Measurements from ENCODE around the gene ORAI3. TPM values are rescaled to one million over a fixed set of nuclear protein-coding genes. Genes with fewer than 3 reads are reported as not detected.

ORAI3 gene
- total RNA-seq, 1 donor from 2014 or later = 19.5 TPM

DNA sequence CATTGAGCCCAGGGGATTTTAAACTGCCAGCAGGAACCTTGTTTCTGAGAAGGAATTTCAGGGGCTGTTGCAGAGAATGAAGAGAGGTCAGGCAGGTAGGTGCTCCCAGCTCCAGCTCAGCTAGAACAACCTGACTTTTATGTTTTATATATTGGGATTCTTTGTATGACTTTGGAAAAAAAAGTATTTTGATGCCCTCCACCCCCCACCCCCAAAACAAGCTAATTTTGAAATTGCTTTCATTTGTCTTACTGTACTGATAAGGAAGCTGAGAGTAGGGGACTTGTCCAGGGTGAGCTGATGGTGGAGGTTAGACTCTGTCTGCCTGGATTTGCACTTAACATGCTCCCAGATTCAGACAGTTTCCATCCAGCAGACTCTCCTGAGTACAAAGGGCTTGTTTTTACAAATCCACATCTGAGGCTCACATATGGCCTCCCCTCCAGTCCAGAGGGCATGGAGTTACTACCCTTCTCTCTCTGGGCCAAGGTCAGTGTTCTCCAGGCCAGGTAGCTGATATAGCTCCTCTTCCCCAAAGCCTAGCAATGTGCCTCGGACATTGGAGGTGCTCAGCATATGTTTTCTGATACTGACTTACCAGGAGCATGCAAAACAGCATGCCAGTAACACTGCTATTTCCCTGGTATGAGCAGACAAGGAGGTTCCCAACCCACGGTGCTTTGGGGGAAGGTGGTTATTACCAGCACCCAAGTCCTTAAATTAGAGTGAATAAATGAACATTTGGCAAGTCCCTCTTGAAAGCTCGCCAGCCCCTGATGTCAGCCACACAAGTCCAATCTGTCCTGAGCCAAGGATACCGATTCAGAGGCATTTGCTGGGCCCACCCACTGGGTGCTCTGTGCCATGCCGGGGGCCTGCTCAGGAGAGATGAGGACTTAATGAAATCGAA, 50.2 kb downstream of the ORAI3 start:
- Histone ChIP-seq H3K27ac (no peak overlapping the region), H3K4me3 (no peak overlapping the region), H3K27me3 (no peaks in the 10 kb centered on the region), H3K36me3 (no peaks in the 10 kb centered on the region), H3K9me3 (no peaks in the 10 kb centered on the region), H3K4me1 (peaks cover 15% of the 10 kb centered on the region)
- ATAC-seq (no peak), DNase-seq (no peak)
- intact Hi-C loops (cut with DNase I) = no loop called here
- TF ChIP-seq, protein P1, sequence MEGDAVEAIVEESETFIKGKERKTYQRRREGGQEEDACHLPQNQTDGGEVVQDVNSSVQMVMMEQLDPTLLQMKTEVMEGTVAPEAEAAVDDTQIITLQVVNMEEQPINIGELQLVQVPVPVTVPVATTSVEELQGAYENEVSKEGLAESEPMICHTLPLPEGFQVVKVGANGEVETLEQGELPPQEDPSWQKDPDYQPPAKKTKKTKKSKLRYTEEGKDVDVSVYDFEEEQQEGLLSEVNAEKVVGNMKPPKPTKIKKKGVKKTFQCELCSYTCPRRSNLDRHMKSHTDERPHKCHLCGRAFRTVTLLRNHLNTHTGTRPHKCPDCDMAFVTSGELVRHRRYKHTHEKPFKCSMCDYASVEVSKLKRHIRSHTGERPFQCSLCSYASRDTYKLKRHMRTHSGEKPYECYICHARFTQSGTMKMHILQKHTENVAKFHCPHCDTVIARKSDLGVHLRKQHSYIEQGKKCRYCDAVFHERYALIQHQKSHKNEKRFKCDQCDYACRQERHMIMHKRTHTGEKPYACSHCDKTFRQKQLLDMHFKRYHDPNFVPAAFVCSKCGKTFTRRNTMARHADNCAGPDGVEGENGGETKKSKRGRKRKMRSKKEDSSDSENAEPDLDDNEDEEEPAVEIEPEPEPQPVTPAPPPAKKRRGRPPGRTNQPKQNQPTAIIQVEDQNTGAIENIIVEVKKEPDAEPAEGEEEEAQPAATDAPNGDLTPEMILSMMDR (IDR thresholded peaks at IDR 0.05) = no peak

DNA sequence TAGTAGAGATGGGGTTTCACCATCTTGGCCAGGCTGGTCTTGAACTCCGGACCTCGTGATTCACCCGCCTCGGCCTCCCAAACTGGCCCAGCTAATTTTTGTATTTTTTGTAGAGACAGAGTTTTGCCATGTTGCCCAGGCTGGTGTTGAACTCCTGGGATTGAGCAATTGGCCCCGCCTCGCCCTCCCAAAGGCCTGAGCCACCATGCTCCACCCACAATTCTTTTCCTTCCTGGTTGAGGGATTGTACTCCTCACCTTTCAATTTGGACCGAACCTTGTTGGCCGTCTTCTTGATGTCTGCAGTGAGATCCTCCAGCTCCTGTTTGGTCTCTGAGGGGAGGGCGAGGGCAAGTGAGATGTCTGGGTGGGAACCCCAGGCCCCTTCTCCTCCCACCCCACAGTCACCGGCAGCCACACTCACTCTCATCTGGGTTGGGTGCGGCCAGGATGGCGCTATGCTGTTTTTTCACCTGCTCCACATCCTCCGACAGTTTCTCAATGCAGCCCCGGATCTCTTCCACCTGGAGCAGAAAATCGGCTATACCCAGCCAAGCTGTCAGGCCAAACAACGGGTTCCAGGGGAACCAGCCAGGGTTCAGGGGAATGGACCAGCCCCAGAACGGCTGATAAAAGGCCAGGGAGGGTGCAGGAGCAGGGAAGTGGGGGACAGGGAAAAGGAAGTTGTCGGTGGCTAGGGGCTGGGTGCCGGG, 52.0 kb downstream of the ORAI3 start:
- ATAC-seq (no peak), DNase-seq (no peak)
- H3K27me3 ChIP-seq = no peaks in the 10 kb centered on the region
- H3K36me3 ChIP-seq = no peaks in the 10 kb centered on the region
- H3K4me3 ChIP-seq = no peak overlapping the region
- peaks cover 15% of the 10 kb centered on the region for H3K4me1 ChIP-seq
- TF ChIP-seq, protein P1 (IDR thresholded peaks at IDR 0.05) = no peak
- H3K9me3 ChIP-seq = no peaks in the 10 kb centered on the region
- intact Hi-C loops (cut with DNase I) = no loop called here
- H3K27ac ChIP-seq = no peak overlapping the region

DNA sequence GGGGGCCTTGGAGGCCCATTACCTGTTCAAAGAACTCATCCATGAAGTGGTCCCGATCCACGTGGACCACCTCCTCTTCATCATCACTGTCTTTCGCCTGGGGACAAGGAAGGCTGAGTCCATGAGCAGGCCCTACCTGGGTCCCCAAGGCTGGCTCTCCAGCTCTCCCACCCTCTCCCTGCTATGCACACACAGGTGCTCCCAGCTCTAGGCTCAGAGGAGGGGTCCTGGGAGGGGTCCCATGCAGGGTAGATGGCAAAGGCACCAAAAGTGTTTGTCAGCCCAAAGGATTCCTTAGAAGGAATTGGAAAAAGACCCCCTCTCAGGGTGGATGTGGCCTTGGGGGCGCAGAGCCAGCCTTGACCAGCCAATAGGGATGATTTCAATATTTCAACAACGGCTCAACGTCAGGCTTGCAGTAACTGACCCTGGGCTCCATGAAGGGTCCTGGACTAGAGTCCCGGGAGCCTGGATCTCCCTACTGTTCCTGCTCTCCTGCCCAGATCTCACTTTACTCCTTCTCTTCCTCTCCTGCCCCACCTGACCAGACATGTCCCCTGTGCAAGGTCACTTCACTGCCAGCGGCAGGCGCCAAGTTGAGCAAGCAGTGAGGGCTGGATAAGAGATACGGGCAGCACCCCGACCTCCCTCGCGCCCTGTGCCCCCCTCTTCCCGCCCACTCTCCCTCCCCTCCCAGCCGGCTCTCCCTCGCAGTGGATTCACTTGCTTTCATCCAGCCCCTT, 52.8 kb downstream of the ORAI3 start:
- Histone ChIP-seq H3K27ac (no peak overlapping the region), H3K4me1 (peaks cover 11% of the 10 kb centered on the region), H3K9me3 (no peaks in the 10 kb centered on the region), H3K36me3 (no peaks in the 10 kb centered on the region), H3K27me3 (no peaks in the 10 kb centered on the region), H3K4me3 (no peak overlapping the region)
- DNase-seq (no peak), ATAC-seq (no peak)
- intact Hi-C loops (cut with DNase I) = no loop called here
- TF ChIP-seq, protein P1 (IDR thresholded peaks at IDR 0.05) = no peak

DNA sequence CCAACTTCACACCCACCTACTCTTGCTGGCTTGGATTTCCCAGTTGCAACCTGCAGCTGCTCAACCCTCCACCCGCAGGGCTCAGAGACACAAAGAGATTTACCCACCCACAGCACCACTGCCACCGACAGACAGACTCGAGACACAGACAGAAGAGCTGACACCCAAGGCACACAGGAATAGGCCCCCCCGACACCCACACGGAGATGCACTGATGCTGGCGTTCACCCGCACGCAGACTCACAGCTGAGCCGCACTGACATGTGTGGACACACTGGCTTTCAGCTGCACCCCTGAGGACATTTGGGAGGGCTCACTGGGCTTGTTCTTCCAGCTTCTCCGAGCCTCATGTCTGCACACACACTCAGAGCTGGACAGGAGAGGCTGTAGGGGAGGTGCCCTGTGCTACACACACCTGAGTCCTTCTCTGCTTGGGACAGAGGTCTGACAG, 53.4 kb downstream of the ORAI3 start:
- no peak overlapping the region for H3K27ac ChIP-seq
- H3K36me3 ChIP-seq = no peaks in the 10 kb centered on the region
- DNase-seq (no peak), ATAC-seq (no peak)
- TF ChIP-seq, protein P1 (IDR thresholded peaks at IDR 0.05) = no peak
- H3K9me3 ChIP-seq = no peaks in the 10 kb centered on the region
- intact Hi-C loops (cut with DNase I) = no loop called here
- H3K4me1 ChIP-seq = peaks cover 6% of the 10 kb centered on the region
- H3K27me3 ChIP-seq = peaks cover under 1% of the 10 kb centered on the region
- H3K4me3 ChIP-seq = no peak overlapping the region

DNA sequence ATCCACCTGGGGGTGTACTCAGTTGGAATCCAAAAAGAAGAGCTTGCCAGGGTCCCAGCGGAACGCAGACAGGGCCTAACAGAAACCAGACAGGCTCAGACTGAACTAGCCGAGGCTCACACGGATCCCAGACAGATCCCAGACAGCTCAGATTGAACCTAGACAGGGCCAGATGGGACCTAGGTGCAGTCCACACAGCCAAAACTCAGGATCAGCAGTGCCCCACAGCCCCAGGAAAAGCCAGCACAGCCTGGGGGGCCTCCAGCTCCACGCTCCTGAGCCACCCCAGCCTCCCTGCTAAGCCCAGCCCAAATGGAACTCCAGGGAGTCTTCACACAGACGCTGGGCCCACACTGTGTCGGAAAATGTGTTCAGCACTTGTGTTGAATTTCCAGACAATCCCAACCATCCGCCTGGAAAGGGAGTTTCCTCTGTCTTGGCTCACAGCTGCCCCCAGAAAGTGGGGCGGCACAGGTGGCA, 54.0 kb downstream of the ORAI3 start:
- no peak overlapping the region for H3K27ac ChIP-seq
- TF ChIP-seq, protein P1 (IDR thresholded peaks at IDR 0.05) = no peak
- H3K36me3 ChIP-seq = no peaks in the 10 kb centered on the region
- intact Hi-C loops (cut with DNase I) = no loop called here
- no peaks in the 10 kb centered on the region for H3K4me1 ChIP-seq
- no peaks in the 10 kb centered on the region for H3K9me3 ChIP-seq
- DNase-seq (no peak), ATAC-seq (no peak)
- H3K4me3 ChIP-seq = no peak overlapping the region
- peaks cover 7% of the 10 kb centered on the region for H3K27me3 ChIP-seq

All from upper lobe of right lung (tissue), 1 donor.